ENCODE results near the gene SHMT2.

- TF ChIP-seq EZH2 (IDR thresholded peaks at IDR 0.05): no peak
- no peak for TF ChIP-seq POLR2AphosphoS5 (IDR thresholded peaks at IDR 0.05; ENCODE audit: borderline replicate concordance, low read depth, low read length)
- no peak for TF ChIP-seq FOXP2 (optimal IDR thresholded peaks at IDR 0.05; ENCODE audit: control extremely low read depth, extremely low read length, insufficient read depth)
Observed at GRCh38 chr12:57230381-57231155, 1.1 kb downstream of the SHMT2 start.

Measured in SK-N-MC (cell line).